OCI-LY7 (cell line): ENCODE data around the gene SMPD4. TPM values are rescaled to one million over a fixed set of nuclear protein-coding genes. Genes with fewer than 3 reads are reported as not detected.
"Not testable (repeated sequence)": the region's sequence is repeated elsewhere in the genome, so short reads cannot be mapped to it uniquely, and the experiment has no call there.

ENCODE experiments used
- BruUV-seq: library from RNA; stranded (reverse); fragments of 400-500 nt; replicated peaks from 2 replicates; lab custom pipeline; 2021; lab: Mats Ljungman, UMichigan
- CTCF ChIA-PET: fragments of 300-600 bp; sonication (Branson Sonifier 250); formaldehyde crosslinking; loops from one replicate; lab custom pipeline; 2022; ENCODE audit warnings: antibody characterized with exemption; ENCODE audit not compliant: unreplicated experiment; lab: Charles Lee
- POLR2A ChIA-PET: fragments of 300-600 bp; sonication (Branson Sonifier 250); formaldehyde crosslinking; loops from one replicate; lab custom pipeline; 2022; ENCODE audit warnings: antibody characterized with exemption; lab: Charles Lee
- DNase-seq: peaks from one replicate; pipeline ENCODE4 v3.0.0-alpha.2; 2015; ENCODE audit warnings: low spot score
- H2AFZ ChIP-seq: fragments of 200-600 bp; sonication (generic), shearing (Covaris generic); 2 replicates; pipeline ENCODE4 v1.6.1; 2014; ENCODE audit warnings: mild to moderate bottlenecking, antibody characterized with exemption, low read length, moderate library complexity
- H3K27ac ChIP-seq: fragments of 200-600 bp; sonication (generic); 2 replicates; pipeline ENCODE4 v1.5.1; 2014; ENCODE audit warnings: mixed run types, low read depth, mild to moderate bottlenecking, moderate library complexity, low read length, inconsistent platforms; ENCODE audit not compliant: poor library complexity, severe bottlenecking
- H3K36me3 ChIP-seq: fragments of 200-600 bp; sonication (generic); 2 replicates; pipeline ENCODE4 v1.6.1; 2014; ENCODE audit warnings: mild to moderate bottlenecking, antibody characterized with exemption, low read length, moderate library complexity, mixed read lengths; ENCODE audit not compliant: insufficient read depth
- H3K4me1 ChIP-seq: fragments of 200-600 bp; sonication (generic); 2 replicates; pipeline ENCODE4 v1.5.1; 2014; ENCODE audit warnings: mild to moderate bottlenecking, low read length; ENCODE audit not compliant: insufficient read depth, poor library complexity, severe bottlenecking
- H3K4me2 ChIP-seq: fragments of 200-600 bp; sonication (generic); 2 replicates; pipeline ENCODE4 v1.6.1; 2014; ENCODE audit warnings: mild to moderate bottlenecking, low read length
- H3K4me3 ChIP-seq: fragments of 200-600 bp; sonication (generic); 2 replicates; pipeline ENCODE4 v1.5.1; 2014; ENCODE audit warnings: mild to moderate bottlenecking, low read depth, low read length; ENCODE audit not compliant: poor library complexity, severe bottlenecking
- H3K79me2 ChIP-seq: fragments of 200-600 bp; sonication (generic); 2 replicates; pipeline ENCODE4 v1.6.1; 2016; ENCODE audit warnings: low read depth, mild to moderate bottlenecking, low read length, moderate library complexity, mixed read lengths; ENCODE audit not compliant: insufficient read depth
- H3K9me2 ChIP-seq: fragments of 200-600 bp; sonication (generic); 2 replicates; pipeline ENCODE4 v1.6.1; 2016; ENCODE audit warnings: mild to moderate bottlenecking, low read length, mixed read lengths; ENCODE audit not compliant: insufficient read depth
- H3K9me3 ChIP-seq: fragments of 200-600 bp; sonication (generic); 2 replicates; pipeline ENCODE4 v1.6.1; 2014; ENCODE audit warnings: mild to moderate bottlenecking, mixed run types, low read length, mixed read lengths
- H4K20me1 ChIP-seq: fragments of 200-600 bp; sonication (generic); 2 replicates; pipeline ENCODE4 v1.6.1; 2014; ENCODE audit warnings: mild to moderate bottlenecking, antibody characterized with exemption, low read length, moderate library complexity, mixed read lengths; ENCODE audit not compliant: insufficient read depth
- CTCF ChIP-seq: fragments of 200-600 bp; sonication (generic); conservative IDR thresholded peaks from 2 replicates; pipeline ENCODE4 v1.5.1; 2014; ENCODE audit warnings: mild to moderate bottlenecking, antibody characterized with exemption, low read length, moderate library complexity, mixed read lengths
- EZH2phosphoT487 ChIP-seq: fragments of 200-600 bp; sonication (generic); IDR thresholded peaks from 2 replicates; pipeline ENCODE4 v1.6.1; 2018; ENCODE audit warnings: low read depth, borderline replicate concordance, mild to moderate bottlenecking, mixed run types, antibody characterized with exemption, low read length, moderate library complexity, mixed read lengths
- intact Hi-C: fragments of 100-400 bp; cut with micrococcal nuclease; formaldehyde crosslinking; loops from one replicate; pipeline ENCODE4 v1.10.0; 2022; ENCODE audit not compliant: unreplicated experiment
- total RNA-seq, 2 experiments: library from RNA; depleted of rRNA in 1 of 2; stranded (reverse); fragments of >200 nt in 1 of 2; shearing (Covaris generic) in 1 of 2; gene quantifications; 2 replicates each; pipeline ENCODE4 v1.2.3, GENCODE V29; 2014 to 2022

SMPD4 gene
- total RNA-seq, 2 experiments from 2014 or later = 61.9 to 93.8 TPM

DNA sequence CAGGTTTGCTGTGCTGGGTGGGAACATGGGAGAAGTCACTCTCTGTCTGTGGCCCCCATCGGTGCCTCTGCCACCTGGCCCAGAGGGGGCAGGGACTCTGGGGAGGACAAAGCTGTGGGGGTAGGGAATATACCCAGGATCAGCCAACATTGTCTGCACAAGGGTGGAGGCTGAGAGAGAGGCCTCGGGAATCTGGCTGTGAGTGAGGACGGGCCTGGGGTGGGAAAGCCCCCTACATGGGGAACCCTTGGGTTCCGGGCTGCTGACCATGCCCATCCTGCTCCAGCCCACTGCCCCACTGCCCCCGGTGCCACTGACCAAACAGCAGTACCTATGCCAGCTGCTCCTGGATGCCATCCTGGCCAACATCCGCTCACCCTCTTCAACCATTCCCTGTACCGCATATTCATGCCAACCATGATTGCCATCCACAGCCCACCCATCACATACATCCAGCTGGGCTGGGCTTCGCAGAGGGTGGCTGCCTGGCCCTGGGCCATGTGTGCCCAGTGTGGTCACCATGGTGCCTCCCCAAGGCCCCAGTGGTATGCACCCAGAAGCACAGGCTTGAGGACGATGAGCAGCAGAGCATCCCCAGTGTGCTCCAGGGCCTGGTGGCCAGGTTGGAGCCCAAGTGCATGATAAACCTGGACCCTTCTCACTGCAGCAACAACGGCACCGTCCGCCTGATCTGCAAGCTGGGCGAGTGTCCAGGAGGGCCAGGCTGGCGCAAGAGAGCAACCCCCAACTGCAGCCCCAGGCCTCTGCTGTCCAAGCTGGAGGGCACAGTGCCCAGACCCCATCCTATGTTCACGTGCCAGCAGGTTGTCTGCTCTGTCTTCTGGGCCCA is 45.5 kb downstream of the SMPD4 start:
- TF ChIP-seq EZH2phosphoT487 (no peak), CTCF (no peak)
- Histone ChIP-seq H3K27ac (no peak overlapping the region), H4K20me1 (no peaks in the 10 kb centered on the region), H3K4me2 (no peak overlapping the region), H2AFZ (no peak overlapping the region), H3K36me3 (no peaks in the 10 kb centered on the region), H3K4me1 (no peaks in the 10 kb centered on the region), H3K9me2 (no peaks in the 10 kb centered on the region), H3K4me3 (no peak overlapping the region), H3K79me2 (no peaks in the 10 kb centered on the region), H3K9me3 (no peaks in the 10 kb centered on the region)
- ChIA-PET CTCF (no interaction called here), POLR2A (no interaction called here)
- no peak for DNase-seq
- intact Hi-C loops = no loop called here
- no TSS peak for BruUV-seq

DNA sequence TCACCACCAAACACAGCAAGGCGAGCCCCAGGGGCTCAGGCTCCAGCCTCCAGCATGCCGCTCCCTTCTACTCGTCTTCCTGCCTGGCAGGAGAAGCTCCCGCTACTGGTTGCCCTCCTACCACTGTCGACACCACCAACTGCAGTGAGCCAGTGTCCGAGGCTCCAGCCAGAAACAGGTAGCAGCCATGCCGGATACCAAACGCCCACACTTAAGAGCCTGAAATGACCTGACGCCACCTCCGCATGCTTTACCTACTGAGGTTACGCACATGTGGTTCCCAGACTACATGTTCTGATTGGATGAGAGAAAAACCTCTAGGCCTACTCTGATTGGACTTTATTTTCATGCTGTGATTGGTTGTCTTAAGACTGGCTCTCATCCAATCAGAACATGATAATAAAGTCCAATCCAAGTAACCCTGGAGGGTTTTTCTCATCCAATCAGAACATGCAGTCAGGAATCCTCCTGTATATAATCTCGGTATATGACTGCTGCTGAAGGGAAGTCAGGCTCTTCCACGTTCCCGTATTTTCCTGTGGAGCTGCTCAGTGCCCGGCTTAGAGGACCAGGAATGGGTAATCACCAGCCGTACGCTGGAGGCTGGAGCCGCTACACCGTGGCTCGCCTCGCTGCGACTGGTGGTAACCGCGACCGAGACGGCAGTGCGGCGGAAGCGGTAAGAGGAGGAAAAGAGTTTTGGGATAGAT is 52.1 kb downstream of the SMPD4 start, which contains the start of gene POTEF:
POTEF (minus strand) TSS at position 103 of the 710 bp plus-strand sequence. CDS start 8,707 bp downstream, outside the sequence.
- intact Hi-C loops = not testable (repeated sequence)

DNA sequence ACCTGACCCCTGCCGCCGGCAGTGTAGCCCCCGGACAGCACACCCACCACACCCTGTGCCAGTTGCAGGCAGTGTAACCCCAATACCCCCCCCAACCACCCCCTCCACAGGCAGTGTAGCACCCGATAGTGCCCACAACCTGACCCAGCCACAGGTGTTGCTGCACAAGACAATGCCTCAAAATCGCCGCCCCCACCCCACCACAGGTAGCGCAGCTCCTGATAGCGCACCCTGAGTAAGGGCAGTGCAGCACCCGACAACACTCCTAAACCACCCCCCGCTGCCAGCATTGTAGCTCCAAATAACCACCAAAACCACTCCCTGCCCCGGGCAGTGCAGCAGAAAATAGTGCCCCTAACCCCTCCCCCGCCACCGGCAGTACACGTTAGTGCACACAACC is 52.9 kb downstream of the SMPD4 start:
- H2AFZ ChIP-seq, H3K9me3 ChIP-seq, H3K4me3 ChIP-seq, H3K79me2 ChIP-seq, H3K27ac ChIP-seq, H3K4me2 ChIP-seq, H3K4me1 ChIP-seq, H3K9me2 ChIP-seq, intact Hi-C loops, POLR2A ChIA-PET, BruUV-seq, CTCF ChIA-PET, DNase-seq, H4K20me1 ChIP-seq, H3K36me3 ChIP-seq: not testable (repeated sequence)

More for the DNA sequence above, 52.1 kb downstream of the SMPD4 start, which contains the start of gene POTEF:
- DNase-seq, H3K9me2 ChIP-seq, H3K4me2 ChIP-seq, H3K27ac ChIP-seq, H2AFZ ChIP-seq, H3K79me2 ChIP-seq, H3K9me3 ChIP-seq, POLR2A ChIA-PET, H3K36me3 ChIP-seq, BruUV-seq, H3K4me3 ChIP-seq, CTCF ChIA-PET, H3K4me1 ChIP-seq, H4K20me1 ChIP-seq: not testable (repeated sequence)

DNA sequence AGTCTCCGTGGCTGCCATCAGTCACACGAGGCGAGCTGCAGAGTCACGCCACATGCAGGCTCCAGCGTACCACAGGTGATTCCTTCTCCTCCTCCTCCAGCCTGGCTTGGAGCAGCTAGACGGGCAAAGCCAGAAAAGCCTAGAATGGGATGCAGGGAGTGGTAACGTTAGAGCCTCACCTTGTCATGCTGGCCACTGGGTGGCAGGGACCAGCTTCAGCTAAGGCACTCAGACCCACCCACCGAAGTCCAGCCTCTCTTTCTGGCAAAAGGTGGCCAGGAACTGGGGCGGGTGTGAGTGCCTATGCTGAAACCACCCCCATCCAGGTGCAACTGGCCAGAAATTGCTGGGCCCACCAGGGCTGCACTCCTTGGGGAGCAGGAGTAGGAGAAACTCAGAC is 53.7 kb downstream of the SMPD4 start:
- POLR2A ChIA-PET, H3K4me3 ChIP-seq, H3K4me1 ChIP-seq, H4K20me1 ChIP-seq, BruUV-seq, H3K27ac ChIP-seq, H3K4me2 ChIP-seq, CTCF ChIA-PET, intact Hi-C loops, H3K79me2 ChIP-seq, H3K36me3 ChIP-seq, H2AFZ ChIP-seq, H3K9me3 ChIP-seq, DNase-seq, H3K9me2 ChIP-seq: not testable (repeated sequence)

DNA sequence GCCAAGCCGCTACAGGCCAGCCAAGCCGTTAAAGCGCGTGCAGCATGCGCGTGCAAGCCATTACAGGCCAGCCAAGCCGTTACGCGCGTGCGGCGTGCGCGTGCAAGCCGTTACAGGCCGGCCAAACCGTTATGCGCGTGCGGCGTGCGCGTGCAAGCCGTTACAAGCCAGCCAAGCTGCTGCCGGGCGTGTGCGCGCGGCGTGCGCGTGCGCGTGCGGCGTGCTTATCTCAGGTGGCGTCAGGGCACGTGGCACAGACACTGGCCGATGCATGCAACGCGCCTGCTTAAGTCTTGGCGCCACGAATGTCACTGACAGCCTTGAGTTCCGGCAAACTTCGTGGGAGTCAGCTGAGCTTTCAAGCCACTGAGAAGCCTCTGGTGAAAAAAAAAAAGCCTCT is 60.5 kb downstream of the SMPD4 start:
- H2AFZ ChIP-seq, BruUV-seq, CTCF ChIA-PET, H3K4me1 ChIP-seq, H3K79me2 ChIP-seq, intact Hi-C loops, H3K9me2 ChIP-seq, H3K9me3 ChIP-seq, H3K4me3 ChIP-seq, DNase-seq, H3K36me3 ChIP-seq, H3K4me2 ChIP-seq, H4K20me1 ChIP-seq, H3K27ac ChIP-seq, POLR2A ChIA-PET: not testable (repeated sequence)
